Stimulated activated CD4-positive, alpha-beta T cell treated with anti-CD3 and anti-CD28 coated beads, Interleukin-12 subunit alpha, Interleukin-12 subunit beta, amount 100 ng/mL, for 4 hours (primary cell): ENCODE data around the gene DUS1L.
"Not testable (repeated sequence)": the region's sequence is repeated elsewhere in the genome, so short reads cannot be mapped to it uniquely, and the experiment has no call there.

ENCODE experiments used
- DNase-seq: peaks from one replicate; pipeline ENCODE4 v3.0.0-alpha.2; 2020

The DUS1L gene

DNA sequence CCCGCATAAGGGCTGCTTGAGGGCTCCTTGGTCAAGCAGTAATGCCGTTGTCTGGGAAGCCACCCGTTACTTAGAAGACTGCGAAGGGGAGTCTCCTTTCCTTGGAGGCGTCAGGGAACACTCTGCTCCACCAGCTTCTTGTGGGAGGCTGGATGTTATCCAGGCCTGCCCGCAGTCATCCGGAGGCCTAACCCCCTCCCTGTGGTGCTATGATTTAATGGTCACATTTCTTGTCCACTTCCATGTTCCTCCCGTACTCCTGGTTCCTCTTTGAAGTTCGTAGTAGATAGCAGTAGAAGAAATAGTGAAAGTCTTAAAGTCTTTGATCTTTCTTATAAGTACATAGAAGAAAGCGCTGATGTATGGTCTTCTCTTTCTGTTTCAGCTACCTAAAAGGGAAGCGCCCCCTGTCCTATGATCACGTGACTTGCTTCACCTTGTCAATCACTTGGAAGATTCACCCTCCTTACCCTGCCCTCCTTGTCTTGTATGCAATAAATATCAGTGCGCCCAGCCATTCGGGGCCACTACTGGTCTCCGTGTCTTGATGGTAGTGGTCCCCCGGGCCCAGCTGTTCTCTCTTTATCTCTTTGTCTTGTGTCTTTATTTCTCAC is 26.7 kb downstream of the DUS1L start:
- DNase-seq: not testable (repeated sequence)

DNA sequence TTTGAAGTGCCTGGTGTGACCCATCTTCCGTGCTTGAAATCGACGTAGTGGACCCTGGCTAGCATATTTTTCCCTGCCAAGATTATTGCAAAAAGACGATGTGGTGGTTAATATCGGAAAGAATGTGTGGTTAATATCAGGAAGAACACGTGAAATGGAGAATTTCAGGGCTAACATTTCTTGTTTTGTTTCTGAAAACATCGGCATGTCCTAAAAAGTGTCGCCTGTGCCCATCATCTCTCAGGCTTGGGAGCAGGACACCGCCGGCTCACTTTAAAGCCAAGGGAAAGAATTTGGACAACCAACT is 27.8 kb downstream of the DUS1L start:
- DNase-seq: no peak

DNA sequence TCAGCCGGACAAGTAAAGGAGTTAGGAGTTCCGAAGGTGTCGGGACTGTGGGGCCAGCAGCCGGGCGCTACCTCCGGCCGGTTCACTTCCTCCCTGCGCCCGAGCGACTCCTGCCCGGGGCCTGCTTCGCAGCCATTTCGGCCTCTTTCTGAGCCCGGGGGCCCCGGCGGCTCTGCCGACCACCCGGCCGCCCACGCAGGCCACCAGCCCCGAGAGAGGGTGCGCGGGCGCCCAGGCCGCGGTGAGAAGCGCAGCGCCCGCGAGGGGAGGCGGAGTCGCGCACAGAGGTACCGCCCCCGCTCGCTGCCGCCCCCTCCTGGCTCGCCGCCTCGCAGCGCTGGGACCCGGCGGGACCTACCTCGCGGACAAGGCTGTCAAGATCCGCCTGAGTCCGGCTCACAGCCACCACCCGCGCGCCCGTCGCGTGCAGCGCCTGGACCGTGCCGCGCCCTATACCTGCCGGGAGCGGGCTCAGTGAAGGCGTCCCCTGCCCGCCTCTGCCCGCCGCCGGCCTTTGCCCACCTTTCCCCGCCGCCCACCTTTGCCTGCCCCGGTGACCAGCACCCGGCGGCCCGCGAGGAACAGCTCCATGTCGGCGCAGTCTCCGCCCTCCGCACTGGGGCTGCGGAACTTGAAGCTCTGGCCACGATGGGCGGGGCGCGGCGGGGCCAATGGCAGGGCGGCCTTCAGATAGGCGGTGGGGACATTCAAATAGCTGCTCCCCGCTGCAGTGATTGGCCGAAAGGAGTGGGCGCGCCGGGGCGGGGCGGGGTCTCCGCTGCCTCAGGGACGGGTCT is 28.3 kb downstream of the DUS1L start, which contains the start of gene DCXR:
DCXR (minus strand) TSS at position 606 of the 797 bp plus-strand sequence; CDS start at position 591, 15 bp downstream.
- peak; percentile 91 for DNase-seq

DNA sequence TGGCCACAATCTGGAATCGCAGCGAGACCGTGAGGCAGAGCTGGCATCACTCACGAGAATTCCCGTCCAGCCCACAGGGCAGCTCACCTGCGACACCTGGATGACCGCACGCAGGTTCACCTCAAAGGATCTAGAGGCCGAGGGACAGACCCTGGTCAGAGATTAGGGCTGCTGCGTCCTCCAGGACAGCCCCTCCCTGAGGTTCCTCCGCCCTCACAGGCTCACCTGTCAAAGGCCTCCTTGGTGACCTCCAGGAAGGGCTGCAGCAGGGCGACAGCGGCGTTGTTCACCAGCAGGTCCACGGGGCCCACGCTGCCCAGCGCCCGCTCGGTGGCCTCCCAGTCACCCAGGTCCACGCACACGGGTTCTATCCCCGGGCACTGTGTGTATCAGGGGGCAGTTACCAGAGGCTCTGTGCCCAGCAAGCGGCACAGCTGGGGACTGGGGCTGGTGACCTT is 28.9 kb downstream of the DUS1L start:
- no peak for DNase-seq

DNA sequence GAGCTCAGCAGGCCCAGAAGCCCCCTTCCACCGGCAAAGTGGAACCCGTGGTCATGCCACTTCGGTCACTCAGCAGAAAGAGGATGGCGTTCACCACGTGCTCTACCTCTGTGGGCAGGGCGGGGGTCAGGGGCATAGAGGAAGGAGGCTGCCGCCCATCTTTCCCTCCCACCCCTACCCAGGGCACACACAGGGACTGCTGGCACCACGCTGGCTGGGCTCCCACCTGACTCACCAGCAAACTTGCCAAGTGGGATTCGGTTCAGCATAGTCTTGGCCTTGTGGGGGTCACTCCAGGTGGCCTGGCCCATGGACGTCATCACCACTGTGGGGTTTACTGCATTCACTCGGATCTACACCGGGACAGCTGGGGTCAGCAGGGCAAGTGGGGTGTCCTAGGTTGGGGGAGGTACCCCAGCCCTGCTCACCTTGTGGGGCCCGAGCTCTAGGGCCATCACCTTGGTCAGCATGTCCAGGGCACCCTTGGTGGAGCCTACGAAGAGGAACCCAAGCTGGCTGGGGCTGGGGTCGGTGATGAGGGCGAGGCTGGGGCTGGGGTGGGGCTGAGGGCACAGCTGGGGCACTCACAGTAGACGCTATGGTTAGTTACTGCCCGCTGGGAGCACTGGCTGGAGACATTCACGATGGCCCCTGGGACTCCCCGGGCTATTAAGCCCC is 29.5 kb downstream of the DUS1L start:
- no peak for DNase-seq

DNA sequence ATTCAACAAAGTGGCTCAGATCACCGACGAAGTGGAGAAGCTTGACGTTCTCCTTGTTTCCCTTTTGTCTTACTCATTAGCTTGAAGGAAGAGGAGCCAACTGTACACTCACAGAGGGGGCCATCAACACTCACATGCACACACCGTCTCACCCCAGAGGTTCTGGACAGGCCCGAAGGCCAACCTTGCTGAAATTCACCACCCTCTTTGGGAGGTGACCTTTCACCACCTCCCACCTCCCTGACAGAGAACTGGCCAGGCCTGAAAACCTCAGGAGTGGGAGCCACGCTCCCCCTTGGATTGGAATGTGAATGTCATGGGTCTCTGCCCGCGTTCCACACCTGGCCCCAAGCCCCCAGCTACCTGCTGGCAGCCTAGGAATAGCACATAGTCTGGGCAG is 30.1 kb downstream of the DUS1L start:
- DNase-seq: no peak

DNA sequence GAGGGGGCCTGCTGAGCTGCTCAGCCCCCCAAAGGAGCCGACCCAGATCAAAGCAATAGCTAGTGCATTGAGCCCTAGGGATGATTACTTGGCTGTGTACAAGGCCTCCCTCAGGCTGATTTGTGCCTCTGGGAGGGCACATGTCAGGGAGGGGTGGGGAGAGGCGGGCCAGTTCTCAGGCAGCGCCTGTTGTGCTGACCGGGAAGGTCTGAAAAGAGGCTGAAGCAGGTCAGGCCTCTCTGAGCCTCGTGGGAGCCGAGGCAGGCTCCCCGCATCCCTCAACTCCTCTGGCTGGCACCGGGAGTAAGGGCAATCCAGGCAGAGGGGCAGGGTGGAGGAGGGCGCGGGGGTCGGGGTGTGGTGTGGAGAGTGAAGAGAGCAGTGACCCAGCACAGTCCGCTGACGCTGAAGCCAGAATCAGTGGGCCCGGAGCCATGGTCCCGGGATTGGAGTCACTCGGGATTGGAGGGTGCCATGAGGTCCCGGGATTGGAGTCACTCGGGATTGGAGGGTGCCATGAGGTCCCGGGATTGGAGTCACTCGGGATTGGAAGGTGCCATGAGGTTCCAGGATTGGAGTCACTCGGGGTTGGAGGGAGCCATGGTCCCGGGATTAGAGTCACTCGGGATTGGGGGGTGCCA is 31.1 kb downstream of the DUS1L start:
- no peak for DNase-seq

DNA sequence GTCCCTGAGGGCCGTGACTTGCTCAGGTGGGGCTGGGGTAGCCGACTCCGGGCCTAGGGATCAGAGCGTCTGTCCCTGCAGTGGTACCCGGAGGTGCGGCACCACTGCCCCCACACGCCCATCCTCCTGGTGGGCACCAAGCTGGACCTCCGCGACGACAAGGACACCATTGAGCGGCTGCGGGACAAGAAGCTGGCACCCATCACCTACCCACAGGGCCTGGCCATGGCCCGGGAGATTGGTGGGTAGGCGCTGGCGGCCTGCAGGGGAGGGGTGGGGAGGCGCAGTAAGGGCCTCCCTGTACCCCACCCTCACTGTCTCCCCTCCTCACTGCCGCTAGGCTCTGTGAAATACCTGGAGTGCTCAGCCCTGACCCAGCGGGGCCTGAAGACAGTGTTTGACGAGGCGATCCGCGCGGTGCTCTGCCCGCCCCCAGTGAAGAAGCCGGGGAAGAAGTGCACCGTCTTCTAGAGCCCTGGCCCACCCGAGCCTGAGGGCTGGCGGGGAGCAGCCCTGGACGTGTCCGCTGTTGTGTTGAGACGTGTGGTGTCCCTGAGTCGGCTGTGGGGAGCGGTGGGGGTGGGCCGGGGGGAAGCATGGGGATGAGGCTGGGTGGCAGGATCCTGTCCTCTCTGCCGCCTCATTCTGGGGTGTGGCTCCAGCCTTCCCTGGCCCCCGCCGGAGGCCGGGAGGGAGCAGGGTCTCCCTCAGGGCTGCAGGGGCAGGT is 32.1 kb downstream of the DUS1L start:
- DNase-seq: no peak

DNA sequence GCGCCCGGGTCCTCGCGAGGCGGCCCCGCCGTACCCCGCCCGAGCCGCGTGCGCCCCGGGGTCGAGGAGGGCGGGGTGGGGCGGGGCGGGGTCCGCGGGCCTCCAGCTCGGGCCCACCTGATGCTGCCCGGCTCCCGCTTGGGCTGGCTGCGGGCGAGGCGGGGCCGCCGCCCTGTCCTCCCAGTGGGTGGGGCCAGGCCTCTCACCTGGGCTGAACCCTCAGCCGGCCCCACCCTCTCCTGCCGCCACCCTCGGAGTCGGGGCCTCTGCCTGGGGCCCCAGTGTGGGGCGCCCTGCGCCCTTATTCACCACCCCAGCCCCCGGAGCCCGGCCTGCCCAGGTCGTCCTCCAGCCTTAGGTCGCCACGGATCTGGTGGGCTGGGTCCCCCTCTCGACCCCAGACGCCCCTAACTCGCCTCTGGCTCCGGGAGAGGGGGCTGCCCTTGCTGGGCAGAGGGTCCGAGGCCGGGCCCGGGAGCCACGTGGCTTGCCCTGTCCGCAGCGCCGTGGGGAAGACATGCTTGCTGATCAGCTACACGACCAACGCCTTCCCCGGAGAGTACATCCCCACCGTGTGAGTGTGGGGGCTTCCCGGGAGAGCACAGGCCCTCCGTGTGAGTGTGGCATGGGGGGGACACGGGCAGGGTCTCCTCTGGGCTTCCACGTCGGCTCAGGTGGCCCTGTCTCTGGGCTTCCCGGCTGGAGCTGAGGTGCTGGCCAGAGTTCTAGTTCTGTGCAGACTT is 33.5 kb downstream of the DUS1L start:
- no peak for DNase-seq

DNA sequence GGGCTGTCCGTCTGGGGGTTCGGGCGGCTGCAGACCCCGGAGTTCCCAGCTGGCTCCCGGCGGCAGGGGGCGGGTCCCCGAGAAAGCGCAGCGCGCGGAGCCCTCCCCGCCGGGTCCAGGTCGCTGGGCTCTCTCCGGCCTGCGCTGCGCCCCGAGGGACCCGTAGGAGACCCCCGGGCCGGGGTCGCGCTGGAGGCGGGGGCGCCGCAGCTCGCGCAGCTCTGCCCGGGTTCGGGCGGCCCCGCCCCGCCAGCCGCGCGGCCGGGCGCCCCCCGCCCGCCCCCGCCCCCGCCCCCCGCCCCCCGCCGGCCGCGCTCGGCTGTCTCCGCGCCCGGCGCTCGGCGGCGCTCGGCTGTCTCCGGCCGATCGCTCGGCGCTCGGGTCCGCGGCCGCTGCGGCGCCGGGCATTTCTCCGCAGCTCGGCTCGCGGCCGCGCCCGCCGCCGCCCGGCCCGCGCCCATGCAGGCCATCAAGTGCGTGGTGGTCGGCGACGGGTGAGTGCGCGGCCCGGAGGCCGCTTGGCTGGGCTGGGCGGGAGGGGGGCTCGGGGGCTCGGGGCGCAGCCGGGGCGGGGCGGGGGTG is 34.2 kb downstream of the DUS1L start, which contains the start of gene RAC3:
RAC3 (plus strand) TSS at position 376 of the 582 bp plus-strand sequence; CDS start at position 460, 84 bp downstream.
- no peak for DNase-seq

DNA sequence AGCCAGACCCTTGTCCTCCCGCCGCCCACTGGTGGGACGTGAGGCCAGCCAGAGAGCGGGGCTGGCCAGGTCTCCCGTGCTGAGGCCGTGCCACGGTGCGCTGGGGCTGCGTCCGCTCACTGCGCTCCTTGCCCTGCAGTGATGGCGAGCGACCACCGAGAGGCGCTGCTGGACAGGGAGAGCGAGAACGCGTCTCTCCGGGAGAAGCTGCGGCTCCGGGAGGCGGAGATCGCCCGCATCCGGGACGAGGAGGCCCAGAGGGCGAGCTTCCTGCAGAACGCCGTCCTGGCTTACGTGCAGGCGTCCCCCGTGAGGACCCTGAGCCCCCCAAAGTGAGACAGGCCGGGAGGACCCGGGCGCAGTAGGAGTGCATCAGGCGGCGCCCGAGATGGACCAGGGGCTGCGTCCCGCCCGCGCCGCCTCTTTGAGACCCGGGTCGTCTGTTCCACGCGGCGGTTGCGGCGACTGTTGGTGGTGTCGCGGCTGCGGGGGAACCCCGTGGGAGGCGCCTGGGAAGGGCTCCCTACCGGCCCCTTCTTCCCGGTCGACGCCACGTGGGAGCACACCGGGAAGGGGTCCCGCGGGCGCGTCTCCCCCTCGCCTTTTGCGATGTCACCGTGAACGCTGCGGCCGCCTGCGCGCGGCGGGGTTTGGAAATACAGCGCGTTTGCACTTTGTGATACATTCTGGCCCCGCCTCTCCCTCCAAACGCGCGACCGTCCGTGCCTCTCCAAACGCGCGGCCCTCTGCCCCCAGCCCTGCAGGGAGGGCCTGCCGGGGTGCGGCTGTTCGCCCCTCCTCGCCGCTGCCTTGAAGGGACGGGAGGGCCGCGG is 34.9 kb downstream of the DUS1L start:
- DNase-seq: peak; percentile 78

DNA sequence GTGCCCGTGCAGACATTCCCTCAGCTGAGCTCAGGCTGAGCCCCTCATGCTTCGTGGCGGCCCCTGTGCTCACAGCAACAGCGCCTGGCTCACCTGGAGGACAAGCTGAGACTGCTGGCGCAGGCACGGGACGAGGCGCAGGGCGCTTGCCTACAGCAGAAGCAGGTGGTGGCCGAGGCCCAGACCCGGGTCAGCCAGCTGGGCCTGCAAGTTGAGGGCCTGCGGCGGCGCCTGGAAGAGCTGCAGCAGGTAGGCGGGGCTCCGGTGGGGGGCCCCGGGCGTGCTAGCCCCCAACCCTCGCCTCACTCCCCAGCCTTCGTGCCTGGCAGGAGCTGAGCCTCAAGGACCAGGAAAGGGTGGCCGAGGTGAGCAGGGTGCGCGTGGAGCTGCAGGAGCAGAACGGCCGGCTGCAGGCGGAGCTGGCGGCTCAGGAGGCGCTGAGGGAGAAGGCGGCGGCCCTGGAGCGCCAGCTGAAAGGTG is 35.6 kb downstream of the DUS1L start:
- no peak for DNase-seq

DNA sequence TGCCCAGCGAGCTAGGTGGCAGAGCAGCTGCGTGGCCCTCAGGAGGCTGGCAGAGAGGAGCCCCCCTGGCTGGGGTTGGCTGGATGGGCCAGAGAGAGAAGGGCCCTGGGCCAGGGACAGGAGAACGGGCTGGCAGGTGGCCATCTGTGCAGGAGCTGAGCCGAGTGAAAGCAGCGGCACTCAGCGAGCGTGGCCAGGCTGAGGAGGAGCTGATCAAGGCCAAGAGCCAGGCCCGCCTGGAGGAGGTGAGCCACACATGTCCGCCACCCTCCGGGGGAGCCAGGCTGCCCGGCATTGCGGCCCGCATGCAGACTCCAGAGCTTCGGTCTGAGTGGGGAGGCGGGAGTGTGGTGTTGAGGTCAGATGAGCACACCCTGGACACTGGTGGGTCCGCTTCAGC is 36.2 kb downstream of the DUS1L start:
- DNase-seq: no peak

DNA sequence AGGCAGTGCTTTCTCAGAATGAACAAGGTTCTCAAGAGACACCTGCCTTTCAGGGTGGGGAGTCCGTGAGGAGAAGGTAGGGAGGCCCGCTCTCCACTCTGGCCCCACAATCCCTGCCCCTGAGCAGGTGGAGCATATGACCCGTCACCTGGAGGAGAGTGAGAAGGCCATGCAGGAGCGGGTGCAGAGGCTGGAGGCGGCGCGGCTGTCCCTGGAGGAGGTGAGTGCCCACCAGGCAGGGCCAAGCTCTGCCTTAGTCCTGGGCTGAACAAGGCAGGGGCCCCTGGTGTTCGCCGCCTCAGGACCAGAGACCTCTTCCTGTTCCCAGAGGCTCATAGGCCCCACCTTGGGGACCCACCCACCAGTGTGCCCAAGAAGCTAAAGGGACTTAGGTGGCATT is 36.6 kb downstream of the DUS1L start:
- no peak for DNase-seq

DNA sequence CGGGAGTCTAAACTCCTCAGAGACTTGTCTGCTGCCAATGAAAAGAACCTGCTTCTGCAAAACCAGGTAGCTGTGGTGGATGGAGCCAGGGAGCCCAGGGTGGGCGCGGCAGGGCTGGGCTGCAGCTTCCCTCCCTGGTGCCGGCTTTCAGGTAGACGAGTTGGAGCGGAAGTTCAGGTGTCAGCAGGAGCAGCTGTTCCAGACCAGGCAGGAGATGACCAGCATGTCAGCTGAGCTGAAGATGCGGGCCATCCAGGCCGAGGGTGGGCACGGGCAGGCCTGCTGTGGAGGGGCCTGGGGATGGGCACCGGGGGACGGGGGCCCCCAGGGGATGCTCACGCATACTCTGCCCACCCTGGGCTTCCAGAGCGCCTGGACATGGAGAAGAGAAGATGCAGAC is 37.4 kb downstream of the DUS1L start:
- no peak for DNase-seq

DNA sequence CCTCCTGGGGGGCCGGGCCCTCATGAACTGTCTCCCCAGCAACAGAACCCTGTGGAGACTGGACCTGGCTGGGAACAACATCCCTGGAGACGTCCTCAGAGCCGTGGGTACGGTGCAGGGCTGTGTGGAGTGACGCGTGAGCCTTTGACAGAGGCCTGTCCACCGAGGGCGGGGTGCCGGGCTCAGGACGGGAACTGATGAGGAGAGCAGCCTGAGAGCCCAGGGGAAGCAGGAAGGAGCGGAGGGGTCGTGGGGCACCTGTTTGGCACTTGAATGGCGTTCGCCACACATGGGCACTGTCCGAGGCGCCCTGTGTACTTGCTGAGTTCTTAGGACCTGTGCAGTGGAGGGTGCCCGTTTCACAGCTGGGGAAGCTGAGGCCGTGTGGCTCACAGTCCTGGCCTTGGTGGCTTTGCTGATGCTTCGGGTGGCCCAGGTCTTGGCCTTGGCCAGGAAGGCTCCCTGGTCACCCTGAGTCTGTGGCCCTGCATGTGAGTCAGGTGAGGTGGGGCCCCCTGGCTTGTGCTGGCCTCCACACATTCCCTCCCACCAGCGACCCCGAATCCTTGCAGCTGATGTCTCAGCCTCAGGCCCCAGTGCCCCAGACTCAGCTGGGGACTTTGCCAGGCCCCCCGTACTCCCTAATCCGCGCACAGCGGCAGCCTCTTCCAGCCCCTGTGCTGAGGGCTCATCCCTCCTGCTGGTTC is 40.0 kb downstream of the DUS1L start:
- no peak for DNase-seq

DNA sequence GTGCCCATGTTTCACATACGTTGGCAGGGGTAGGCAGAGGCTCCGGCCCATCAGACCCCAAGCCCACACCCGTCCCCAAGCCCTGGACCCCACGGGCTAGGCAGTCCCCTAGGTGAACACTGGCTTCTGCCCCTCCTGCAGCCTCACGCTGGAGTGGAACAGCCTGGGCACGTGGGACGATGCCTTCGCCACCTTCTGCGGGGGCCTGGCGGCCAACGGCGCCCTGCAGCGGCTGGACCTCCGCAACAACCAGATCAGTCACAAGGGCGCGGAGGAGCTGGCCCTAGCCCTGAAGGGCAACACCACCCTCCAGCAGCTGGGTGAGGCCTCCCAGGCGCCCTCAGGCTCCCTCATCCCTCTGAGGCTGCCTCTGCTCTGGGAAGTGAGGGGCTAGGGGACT is 40.7 kb downstream of the DUS1L start:
- no peak for DNase-seq

DNA sequence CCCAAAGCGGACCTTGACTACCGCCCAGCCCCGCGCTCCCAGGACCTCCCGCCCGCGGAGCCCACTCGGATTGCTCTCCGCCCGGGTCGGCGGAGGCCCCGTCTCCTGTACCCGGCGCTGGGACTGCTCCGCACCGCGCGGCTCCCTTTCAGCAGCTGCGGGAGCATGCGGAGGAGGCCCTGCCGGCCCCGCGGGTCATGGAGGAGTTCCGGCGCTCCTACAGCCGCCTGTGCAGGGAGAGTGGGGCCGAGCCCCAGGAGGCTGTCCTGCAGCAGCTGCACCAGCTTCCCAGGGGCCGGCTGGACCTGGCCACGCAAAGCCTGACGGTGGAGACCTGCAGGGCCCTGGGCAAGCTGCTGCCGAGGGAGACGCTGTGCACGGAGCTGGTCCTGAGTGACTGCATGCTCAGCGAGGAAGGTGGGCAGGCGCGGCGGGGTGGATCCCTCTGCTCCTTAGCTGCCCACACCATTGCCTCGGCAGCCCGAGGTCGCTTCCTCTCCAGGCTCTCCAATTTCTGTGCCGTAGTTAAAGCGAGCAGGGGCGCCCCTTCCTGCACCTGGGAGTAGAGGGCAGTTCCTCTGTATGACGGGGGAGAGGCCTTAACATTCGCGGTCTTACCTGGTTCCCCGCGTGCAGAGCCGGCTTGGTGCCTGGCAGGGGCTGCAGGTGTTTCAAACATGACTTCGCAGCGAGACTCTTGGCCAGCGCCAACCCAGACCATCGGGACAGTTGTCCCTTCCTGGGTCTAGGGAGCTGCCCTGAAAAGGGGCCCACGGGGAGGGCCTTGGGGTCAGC is 42.0 kb downstream of the DUS1L start:
- DNase-seq: no peak

DNA sequence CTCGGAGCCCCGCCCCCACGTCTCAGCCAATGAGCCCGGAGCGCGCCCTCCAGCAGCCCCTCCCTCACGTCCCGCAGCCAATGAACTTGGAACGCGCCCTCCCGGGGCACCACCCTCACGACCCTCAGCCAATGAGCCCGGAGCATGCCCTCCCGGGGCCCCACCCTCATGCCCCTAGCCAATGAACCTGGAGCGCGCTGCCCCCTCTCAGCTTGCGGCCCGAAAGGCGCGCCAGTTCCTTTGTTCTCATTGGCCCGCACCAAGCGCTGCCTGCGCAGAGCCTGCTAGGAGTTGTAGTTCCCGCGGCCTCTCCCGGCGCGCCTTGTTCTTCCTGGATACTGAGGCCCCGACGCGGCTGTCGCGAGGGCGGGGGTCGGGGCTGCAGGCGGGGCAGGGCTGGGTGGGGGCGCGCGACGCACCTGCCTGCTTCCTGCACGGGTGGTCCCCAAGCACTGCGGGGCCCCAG is 42.6 kb downstream of the DUS1L start, which contains the start of gene LRRC45:
LRRC45 (plus strand) TSS at position 325 of the 466 bp plus-strand sequence. CDS start 339 bp downstream, outside the sequence.
- DNase-seq: peak; percentile 100
